ENCODE data around the gene TBRG1. TPM values are rescaled to one million over a fixed set of nuclear protein-coding genes. Genes with fewer than 3 reads are reported as not detected.

TBRG1 gene
- total RNA-seq, 4 donors from 2014 or later = 25.4 to 61.0 (median 38.9) TPM

- Histone ChIP-seq H3K27ac (peak overlapping the region; percentile 80 to 83), H3K36me3 (no peaks in the 10 kb centered on the region), H3K4me1 (peaks cover 0 to 5% of the 10 kb centered on the region in 2 donors), H3K9me3 (no peaks in the 10 kb centered on the region), H3K27me3 (no peaks in the 10 kb centered on the region), H3K4me3 (peak overlapping the region; percentile 58 to 62)
- no peak for DNase-seq
- intact Hi-C loops (cut with DNase I; ENCODE audit: low total_unique reads) = no loop called here
- no peak for TF ChIP-seq CTCF (IDR thresholded peaks at IDR 0.05)
- TF ChIP-seq POLR2A (IDR thresholded peaks at IDR 0.05) = no peak
Observed at GRCh38 chr11:124674168-124674517, 51.5 kb downstream of the TBRG1 start.

- H3K4me1 ChIP-seq = peaks cover 0 to 5% of the 10 kb centered on the region in 2 donors
- TF ChIP-seq CTCF (IDR thresholded peaks at IDR 0.05) = no peak
- TF ChIP-seq POLR2A (IDR thresholded peaks at IDR 0.05) = no peak
- H3K27me3 ChIP-seq = no peaks in the 10 kb centered on the region
- intact Hi-C loops (cut with DNase I; ENCODE audit: low total_unique reads) = no loop called here
- DNase-seq = no peak
- H3K27ac ChIP-seq = no peak overlapping the region
- H3K4me3 ChIP-seq = no peak overlapping the region
- no peaks in the 10 kb centered on the region for H3K9me3 ChIP-seq
- no peaks in the 10 kb centered on the region for H3K36me3 ChIP-seq
Observed at GRCh38 chr11:124674571-124674970, 51.9 kb downstream of the TBRG1 start.

- Histone ChIP-seq H3K36me3 (no peaks in the 10 kb centered on the region), H3K4me3 (no peak overlapping the region), H3K27me3 (no peaks in the 10 kb centered on the region), H3K9me3 (no peaks in the 10 kb centered on the region), H3K4me1 (peaks cover 0 to 5% of the 10 kb centered on the region in 2 donors), H3K27ac (peak overlapping the region; percentile 36 to 71)
- intact Hi-C loops (cut with DNase I; ENCODE audit: low total_unique reads) = no loop called here
- peak in 1 of 2 donors; percentile 48 for DNase-seq
- TF ChIP-seq POLR2A (IDR thresholded peaks at IDR 0.05) (no peak), CTCF (IDR thresholded peaks at IDR 0.05) (peak in 1 of 4 experiments; percentile 9)
Observed at GRCh38 chr11:124676386-124676785, 53.7 kb downstream of the TBRG1 start.

- H3K4me1 ChIP-seq = peaks cover 0 to 5% of the 10 kb centered on the region in 2 donors
- no peak overlapping the region for H3K4me3 ChIP-seq
- no peak overlapping the region for H3K27ac ChIP-seq
- no peak for DNase-seq
- intact Hi-C loops (cut with DNase I; ENCODE audit: low total_unique reads) = no loop called here
- H3K36me3 ChIP-seq = no peaks in the 10 kb centered on the region
- TF ChIP-seq POLR2A (IDR thresholded peaks at IDR 0.05) = no peak
- TF ChIP-seq CTCF (IDR thresholded peaks at IDR 0.05) = no peak
- H3K27me3 ChIP-seq = no peaks in the 10 kb centered on the region
- peaks cover 0 to 5% of the 10 kb centered on the region in 2 donors for H3K9me3 ChIP-seq
Observed at GRCh38 chr11:124678416-124678815, 55.8 kb downstream of the TBRG1 start.

GRCh38 chr11:124681421-124681820, 58.8 kb downstream of the TBRG1 start:
- Histone ChIP-seq H3K27me3 (no peaks in the 10 kb centered on the region), H3K4me3 (no peak overlapping the region), H3K9me3 (peaks cover 0 to 5% of the 10 kb centered on the region in 2 donors), H3K27ac (no peak overlapping the region), H3K36me3 (no peaks in the 10 kb centered on the region), H3K4me1 (no peaks in the 10 kb centered on the region)
- intact Hi-C loops (cut with DNase I; ENCODE audit: low total_unique reads) = no loop called here
- no peak for DNase-seq
- TF ChIP-seq POLR2A (IDR thresholded peaks at IDR 0.05) = no peak
- no peak for TF ChIP-seq CTCF (IDR thresholded peaks at IDR 0.05)

Measured in uterus (tissue), 4 donors.